ENCODE measurements around the gene APOD.
A peak's percentile ranks its signal among the peaks of the same experiment; 100 is the strongest.

APOD gene

GRCh38 chr3:195524171-195524896, 59.4 kb downstream of the APOD start:
- no peaks in the 10 kb centered on the region for H3K27me3 ChIP-seq (ENCODE audit: insufficient read depth, low read depth)
- no peaks in the 10 kb centered on the region for H3K36me3 ChIP-seq (ENCODE audit: insufficient read depth)
- no peak overlapping the region for H3K27ac ChIP-seq
- H3K79me2 ChIP-seq (ENCODE audit: insufficient read depth, low read depth) = peaks cover 12% of the 10 kb centered on the region
- TF ChIP-seq CTCF (conservative IDR thresholded peaks at IDR 0.05; ENCODE audit: low read depth, low read length) = no peak
- H3K9ac ChIP-seq = no peak overlapping the region
- no peak overlapping the region for H2AFZ ChIP-seq (ENCODE audit: low read depth)
- H4K20me1 ChIP-seq (ENCODE audit: insufficient read depth) = peaks cover 4% of the 10 kb centered on the region; the same call in 1 of the 2 replicates
- H3K4me1 ChIP-seq (ENCODE audit: low read depth, poor library complexity, severe bottlenecking) = peaks cover 4% of the 10 kb centered on the region
- no peak overlapping the region for H3K4me2 ChIP-seq
- H3K4me3 ChIP-seq (IDR thresholded peaks at IDR 0.05; ENCODE audit: insufficient read depth, low read depth, low read length) = no peak overlapping the region

- peak; percentile 94 for TF ChIP-seq CTCF (conservative IDR thresholded peaks at IDR 0.05; ENCODE audit: low read depth, low read length)
- no peaks in the 10 kb centered on the region; the same call in none of the 2 replicates for H3K79me2 ChIP-seq (ENCODE audit: insufficient read depth, low read depth)
- no peak overlapping the region for H3K27ac ChIP-seq
- no peaks in the 10 kb centered on the region for H4K20me1 ChIP-seq (ENCODE audit: insufficient read depth)
- no peaks in the 10 kb centered on the region for H3K27me3 ChIP-seq (ENCODE audit: insufficient read depth, low read depth)
- no peak overlapping the region for H3K4me3 ChIP-seq (IDR thresholded peaks at IDR 0.05; ENCODE audit: insufficient read depth, low read depth, low read length)
- H3K4me1 ChIP-seq (ENCODE audit: low read depth, poor library complexity, severe bottlenecking) = no peaks in the 10 kb centered on the region
- H3K4me2 ChIP-seq = no peak overlapping the region
- no peaks in the 10 kb centered on the region for H3K36me3 ChIP-seq (ENCODE audit: insufficient read depth)
- no peak overlapping the region for H2AFZ ChIP-seq (ENCODE audit: low read depth)
- no peak overlapping the region for H3K9ac ChIP-seq
Measured at GRCh38 chr3:195522254-195523023, 61.3 kb downstream of the APOD start.

Measured in KMS-11 (cell line).